Measurements from ENCODE around the gene SCD5.

Gene SCD5

DNA sequence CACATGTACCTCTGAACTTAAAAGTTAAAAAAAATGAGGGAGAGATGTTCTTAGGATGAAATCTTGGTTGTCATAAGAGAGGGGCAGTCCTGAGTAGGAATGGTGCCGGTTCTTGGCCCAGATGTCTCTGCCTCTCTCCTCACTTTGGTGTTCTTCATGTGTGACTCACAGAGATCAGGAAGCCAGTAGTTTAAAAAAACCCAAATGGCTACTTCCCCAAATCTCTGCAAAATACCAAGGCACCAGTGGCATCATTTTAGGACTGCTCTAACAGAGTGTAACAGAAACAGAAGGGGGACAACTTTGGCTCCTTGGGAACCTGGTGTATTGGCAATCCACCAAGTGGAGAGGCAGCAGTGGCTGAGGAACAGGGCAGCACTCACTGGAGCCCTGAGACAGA lies 116.8 kb downstream of the SCD5 start:
- DNase-seq = no peak

DNA sequence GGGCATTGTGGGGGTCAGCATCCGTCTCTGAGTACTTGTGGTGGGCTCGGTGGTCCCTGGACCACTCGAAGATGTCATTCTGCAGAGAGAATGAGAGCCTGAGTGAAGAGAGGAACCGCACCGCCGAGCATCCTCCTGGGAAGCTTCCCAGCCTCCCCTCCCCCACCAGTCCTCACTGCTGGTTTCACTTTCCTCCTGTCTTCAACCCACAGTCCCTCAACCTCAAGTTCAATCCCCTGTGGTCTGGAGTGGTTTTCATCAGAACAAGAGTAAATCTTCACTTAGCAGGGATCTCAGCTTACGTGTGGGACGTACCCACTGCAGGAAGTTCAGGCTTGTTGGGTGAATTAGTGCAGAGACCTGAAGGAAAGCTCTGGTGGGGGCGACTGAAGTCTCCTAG lies 117.8 kb downstream of the SCD5 start:
- DNase-seq = no peak

DNA sequence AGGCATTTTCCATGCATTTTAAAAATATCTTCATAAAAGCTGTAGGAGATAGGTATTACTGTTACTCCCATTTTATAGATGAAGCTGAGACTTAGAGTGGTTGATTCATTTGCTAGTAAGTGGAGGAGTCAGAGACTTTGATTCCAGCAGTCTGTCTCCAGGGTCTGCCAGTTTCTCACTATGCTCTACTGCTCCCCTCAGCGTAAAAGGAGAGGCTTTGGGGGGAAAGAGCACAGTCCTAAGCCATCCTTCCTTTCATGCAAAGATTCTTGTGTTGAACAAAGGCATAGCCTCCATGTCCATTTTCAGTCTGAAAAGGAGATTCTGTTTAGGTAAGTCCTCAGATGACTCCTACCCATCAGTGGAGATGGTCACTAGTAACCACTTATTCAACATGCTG lies 119.1 kb downstream of the SCD5 start:
- DNase-seq = no peak

DNA sequence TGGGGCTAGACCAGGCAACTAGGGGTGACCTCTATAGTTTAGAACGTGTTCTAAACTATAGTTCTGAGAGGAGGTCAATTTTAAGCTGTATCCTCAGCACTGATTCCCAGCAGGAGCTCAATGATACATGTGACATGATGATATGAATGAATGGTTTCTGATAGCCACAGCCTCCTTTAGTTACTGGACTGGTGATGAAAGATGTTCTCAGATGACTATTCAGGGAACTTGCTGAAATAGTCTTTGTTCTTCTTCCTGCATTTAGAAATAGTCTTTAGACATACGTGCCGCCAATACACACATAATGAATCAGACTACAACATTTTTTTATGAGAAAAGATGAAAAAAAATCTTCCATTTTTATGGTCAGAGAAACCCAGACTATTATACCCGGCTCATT lies 120.5 kb downstream of the SCD5 start:
- no peak for DNase-seq

DNA sequence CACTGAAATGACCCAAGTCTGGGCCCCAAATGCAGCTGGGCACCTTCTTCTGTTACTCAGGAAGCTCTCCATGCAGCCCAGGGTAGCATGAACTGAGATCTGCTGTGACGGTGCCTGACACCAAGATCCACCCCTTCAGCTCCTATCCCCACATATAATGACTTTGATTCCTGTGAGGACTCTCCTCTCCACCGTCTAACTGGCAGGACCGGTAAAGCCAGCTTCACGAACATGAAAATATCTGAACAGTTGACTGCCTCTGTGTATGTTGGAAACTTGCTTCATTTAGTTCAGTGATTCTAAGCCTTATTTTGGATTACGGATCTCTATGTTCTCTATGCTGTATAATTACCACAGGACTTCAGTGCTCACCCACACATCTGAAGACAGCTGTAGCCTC lies 121.3 kb downstream of the SCD5 start:
- DNase-seq = no peak

DNA sequence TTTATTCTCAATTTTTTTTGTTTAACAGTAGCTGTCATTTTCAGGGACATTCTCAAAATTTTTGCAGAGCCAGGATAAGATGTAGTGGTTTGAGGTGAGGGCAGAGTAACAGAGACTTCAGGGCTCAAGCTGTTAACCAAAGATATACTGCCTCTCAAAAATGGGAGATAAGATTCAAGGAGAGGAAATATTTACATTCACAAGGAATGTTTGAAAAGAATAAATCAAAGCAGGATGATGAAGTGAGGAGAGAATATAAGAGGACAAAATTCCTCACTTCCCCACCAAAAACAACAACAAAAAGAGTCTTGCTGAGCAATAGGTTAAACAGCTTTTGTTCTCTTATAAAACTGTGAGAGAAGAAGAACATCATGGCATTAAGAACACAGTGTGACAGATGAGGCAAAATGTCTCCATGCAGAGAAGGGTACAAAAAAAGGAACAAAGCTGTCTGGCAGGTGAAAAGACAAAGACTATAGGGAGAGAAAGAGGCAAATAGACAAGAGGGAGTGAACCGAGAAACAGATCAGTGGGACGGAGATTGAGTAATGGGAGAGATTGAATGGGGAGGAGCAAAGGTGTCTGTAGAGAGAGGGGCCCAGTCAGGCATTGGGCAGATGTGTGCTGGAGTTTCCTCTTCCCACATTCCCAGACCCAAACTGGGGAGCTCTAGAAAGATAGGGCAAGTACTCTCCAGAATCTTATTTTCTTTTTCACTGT lies 130.7 kb downstream of the SCD5 start:
- no peak for DNase-seq

DNA sequence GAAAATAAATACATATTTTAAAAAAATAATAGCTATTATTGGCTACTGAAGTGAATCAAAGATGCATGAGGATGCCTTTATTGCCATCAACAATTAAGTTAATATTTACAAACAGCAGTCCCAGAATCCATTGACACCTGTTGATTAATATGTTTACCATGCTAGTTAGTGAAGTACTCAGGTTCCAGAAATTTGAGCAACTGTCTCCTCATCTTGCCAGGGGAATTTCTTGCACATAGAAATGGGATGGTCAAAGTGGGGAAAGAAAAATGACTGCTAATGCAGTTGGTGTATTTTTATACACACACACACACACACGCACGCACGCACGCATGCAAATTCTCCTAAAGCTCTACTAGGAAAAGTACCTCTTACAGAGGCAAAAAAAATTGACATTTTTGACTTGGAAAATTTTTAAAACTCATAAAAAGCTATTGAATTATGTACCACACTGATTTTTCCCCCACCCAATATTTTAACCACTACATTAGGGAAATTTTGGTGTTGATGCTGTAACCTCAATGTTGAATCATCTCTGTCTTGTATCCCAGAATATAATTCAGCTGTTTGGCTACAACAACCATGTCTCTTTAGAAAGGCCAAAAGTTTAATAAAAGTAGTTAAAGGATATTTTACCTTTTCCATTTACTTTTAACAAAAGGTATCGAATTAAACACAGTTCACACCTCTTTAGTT lies 131.5 kb downstream of the SCD5 start:
- DNase-seq = no peak

DNA sequence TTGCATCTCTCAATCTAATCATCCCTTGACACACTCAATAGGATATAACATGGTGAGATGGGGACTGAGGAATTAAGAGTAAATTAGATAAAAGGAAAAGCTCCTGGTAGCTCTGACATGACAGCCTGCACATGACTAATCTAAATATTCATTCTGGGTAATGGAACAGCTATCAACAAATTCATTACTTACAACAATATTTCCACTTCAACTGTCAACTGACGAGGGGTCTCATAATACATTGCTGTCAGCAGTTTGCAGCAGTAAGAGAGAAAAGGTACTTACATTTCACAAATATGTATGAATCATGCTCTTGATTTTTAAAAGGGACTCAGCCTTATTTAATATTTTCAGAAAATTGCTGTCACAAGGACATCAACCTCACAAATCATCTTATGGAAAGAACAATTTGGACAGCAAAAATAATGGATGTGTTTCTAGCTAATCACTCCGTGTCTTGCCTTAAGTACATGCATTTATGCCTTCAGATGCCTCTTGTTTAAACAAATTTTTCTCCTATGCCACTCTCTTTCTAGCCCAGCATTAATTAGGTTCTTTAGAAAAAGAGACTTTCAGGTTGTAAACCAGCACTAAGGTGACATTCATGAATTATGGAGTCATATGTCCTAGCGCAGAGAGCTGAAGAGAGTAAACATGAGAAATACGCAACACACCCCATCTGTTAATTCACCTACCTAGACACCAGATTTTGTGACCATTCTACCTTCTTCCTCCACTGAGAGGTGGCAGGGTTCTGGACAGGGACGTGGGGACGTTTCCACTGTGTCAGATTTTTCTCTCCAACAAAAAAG lies 137.2 kb downstream of the SCD5 start:
- no peak for DNase-seq

DNA sequence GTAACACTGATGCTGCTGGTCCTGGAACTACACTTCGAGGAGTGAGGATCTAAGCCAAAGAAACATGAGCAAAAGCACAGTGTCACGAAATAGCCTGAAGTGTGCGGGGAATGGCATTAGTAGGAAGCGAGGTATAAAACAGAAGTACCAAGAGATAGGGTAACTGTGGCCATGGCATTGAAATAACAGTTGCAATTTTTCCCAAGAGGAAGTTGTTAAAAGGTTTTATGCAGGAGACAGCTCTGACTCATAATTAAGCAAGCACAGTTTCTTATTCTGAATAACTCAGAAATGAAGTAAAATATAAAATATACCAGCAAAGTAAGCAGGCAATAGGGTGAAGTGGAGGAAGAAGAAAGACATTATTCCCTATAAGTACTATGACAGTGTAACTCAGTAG lies 146.5 kb downstream of the SCD5 start:
- DNase-seq = no peak

DNA sequence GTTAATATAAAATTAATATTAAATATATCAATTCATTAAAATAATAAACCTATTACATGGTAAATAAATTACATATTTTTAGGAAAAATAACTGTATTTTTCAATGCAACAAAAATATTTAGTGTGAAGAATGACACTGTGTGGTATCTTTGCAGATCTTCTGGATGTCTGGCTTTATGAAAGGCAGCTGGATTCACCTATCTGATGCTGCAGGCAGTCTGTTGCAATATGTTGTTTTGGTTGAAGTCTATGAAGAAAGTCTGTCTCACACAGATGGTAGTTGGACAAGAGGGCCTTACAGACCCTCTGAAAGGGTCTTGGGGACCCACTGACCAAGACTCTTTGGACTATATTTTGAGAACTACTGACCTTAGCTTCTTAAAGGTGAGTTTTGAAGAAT lies 147.7 kb downstream of the SCD5 start:
- DNase-seq = no peak

DNA sequence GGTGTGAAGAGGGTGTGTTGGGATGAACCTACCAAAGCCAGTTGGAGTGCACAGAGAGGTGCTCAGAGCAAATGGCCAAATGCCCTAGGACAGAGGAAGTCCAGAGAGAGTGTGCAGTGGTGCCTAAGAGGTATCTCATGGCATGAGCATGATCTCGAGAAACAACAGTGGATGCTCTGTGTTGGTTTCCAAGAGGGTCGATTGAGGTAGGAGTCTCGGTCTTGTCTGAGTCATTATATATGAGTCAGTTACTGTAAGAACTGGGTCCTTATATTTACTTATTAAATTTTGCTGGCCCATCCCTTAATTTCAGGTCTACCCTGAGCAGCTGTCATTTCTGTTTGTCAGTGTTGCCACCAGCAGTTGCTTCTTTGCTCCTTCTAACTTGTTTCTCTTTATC lies 150.2 kb downstream of the SCD5 start:
- DNase-seq = no peak

DNA sequence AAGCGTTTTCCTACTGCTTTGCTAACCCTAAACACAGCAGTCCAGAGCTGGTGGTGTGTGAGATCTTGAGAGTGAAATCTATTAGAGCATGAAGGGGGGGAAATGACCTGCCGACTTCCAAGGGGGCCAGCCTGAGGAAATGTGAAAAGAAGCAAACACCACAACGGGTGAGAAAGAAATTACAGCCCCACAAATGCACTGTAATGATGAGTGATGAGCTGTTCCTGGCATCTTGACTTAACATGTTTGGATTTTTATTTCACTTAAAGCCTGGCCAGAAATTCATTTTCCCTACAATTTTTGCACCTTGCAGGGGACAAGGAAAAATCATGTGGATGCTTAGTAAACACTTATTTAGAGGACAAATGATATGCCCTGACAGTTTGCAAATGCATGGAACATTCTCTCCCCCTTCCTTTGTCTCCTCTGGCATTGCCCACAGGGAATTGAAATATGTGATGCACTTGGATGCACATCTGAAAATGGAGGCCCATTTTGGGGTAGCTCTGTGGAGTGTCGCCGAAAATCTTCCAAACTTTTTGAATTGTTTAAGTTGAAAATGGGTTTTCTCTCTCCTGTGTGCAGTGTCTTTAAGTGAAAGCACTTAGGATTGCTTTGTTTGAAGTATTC lies 152.5 kb downstream of the SCD5 start:
- no peak for DNase-seq

DNA sequence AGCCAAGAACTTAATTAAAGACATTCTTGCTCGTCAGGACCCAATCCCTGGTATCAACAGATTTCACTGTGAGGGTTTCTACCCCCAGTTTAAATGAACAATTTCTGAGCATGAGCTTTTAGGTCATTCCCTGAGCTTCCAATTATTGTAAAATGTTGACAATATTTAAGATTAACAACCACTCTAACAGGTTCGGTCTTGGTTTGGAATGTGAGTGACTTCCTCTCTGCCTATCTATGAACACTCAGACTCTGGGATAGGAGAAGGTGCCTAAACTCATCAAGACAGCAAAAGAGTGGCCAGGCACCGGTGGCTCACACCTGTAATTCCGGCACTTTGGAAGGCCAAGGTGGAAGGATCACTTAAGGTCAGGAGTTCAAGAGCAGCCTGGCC lies 153.9 kb downstream of the SCD5 start:
- DNase-seq = no peak

DNA sequence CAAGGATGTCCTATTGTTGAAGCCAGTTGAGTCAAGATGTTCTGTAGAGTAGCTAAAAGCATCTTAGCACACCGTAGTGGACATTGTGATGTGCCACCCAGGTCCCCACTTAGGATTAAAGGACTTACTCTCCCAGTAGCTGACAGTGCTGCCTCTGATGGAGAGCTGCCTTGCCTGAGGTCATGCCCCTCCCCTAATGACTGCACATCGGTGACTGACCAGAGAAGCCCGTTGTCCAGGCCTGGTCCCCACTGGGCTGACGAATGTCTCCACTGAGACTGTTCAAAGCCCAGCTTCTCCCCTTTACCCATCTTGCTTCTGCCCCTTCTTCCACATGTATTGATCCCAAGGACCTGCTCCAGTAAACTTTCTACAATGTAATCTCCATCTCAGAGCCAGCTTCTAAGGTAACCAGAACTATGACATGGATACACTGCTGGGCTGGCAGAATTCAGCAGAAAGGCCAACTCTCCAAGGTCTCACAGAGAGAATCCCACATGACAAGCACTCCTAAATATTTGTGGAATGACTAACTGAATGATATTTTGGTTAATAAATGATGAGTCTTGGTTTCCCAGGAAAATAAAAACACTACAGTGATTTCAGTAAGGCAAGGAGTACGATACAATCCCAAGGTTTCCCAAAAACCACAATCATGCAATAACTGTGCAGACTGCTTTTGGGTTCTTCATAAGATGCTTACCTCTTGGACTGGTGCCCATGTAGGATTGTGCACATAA lies 154.4 kb downstream of the SCD5 start:
- DNase-seq = no peak

DNA sequence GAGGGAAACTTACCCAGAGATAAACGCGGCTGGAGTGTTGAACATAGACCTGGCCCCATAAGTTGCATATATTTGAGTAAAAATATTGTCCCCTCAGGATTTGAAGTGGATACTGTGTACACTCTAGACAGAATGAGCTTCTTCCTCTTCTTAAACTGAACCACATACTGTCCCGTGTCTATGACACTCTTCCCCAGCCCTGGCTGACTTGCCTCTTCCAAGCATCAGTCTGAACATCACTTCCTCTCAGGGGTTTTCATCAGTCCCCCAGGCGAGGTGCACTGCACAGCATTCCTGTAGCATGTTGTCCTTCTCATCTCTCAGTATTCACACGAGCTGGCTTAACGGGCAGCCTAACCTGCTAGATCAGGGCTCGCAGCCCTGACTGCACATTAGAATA lies 156.3 kb downstream of the SCD5 start:
- no peak for DNase-seq

DNA sequence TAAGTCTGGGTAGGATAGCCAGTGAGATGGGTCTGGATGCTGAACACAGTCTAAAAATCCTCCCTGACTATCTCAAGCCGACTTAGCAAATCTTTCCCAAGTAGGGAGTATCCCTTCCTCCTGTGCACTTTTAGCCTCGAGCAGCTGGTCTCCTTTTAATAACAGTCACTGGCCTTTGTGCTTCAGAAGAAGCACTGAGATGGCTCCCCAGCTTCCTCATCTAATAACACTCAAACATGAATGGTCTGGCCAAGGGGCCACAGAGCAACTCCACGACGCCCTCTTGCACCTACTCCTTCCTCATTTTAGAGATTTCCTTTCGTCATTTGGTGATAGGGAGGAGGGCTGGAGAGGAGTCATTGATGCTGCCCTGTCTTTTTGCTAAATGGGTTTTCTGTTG lies 158.1 kb downstream of the SCD5 start:
- no peak for DNase-seq

DNA sequence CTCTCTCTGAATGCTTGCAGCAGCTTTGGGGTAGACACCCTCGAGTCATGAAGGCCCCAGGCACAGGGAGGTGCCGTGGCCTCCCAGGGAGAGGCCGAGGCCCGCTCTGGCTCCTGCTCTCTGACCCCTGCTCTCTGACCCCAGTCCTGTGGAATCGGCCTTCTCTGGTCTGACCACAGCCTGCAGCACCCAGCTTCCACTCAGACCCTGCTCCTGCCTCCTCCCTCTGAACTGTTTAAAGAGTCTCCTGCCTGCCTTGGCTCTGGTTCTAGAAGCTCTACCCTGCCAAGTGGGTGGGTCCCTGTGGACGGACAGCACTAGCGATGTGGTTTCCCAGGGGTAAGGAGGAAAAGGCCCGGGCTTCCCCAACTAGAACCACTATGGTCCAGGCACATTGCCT lies 158.6 kb downstream of the SCD5 start:
- no peak for DNase-seq

DNA sequence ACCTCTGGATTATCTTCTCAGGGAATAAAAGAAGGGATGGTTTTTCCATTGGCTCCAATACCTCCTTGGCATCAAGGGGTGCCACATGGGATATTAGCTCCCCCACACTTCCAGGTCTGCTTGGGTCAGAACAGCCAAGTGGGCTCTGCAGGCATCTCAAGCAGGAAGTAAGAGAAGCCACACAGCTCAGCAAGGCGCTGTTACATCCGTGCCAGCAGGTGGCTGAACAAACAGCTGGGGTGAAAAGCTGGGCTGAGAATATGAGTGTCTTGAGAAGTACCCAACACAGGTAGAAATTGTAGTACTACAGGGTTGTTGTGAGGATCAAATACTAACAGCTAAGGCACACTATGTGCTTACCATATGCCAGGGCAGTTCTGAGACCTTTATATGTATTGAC lies 160.1 kb downstream of the SCD5 start:
- no peak for DNase-seq

DNA sequence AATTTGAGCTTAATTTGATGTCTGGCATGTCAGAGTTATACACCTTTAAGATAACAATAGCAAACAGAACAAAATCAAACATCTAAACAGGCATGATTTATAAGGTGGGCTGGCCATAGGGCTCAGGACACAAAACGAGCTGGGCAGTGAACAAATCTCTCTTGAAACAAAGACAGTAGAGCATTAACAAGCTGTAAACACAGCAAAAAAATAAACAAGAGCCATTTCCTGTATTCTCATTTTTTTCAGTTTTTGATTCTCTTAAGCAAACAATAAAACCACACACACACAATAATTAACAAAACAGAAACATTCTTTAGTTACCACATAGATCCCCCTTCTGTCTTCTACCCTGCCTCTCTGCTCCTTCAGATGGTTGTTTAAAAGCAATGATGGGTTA lies 168.5 kb downstream of the SCD5 start:
- DNase-seq = no peak

DNA sequence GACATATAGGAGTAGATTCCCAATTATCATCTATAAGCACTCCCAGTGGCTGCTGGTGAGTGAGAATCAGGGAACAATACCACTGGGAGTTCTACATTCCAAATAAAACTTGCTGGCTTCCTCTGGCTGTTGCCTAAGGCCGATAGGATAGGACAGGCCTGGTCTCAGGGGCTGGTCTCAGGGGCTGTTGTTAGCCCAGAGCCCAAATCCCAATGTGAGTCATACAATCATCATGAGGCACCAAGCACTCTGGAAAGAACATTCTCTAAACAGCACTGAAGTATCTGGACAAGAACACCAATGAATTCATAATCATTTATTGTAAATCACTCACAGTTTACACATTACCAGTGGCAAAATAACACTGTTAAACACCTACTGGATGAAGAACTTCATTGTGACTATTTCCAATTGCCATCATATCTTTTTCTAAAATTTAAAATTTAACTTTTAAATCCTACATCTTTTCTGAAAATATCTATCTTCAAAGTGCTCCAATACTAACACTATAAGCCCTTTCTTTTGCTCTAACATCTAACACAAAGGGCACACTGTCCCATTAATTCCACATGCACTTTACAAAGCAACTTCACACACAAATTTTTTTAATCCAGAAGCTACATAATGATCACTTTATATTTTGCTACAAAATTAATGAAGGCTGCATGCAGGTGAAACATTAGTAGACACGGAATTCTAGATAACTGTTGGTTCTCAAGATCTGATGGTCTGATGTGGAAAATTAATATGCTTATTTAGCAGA lies 169.2 kb downstream of the SCD5 start:
- DNase-seq = no peak

DNA sequence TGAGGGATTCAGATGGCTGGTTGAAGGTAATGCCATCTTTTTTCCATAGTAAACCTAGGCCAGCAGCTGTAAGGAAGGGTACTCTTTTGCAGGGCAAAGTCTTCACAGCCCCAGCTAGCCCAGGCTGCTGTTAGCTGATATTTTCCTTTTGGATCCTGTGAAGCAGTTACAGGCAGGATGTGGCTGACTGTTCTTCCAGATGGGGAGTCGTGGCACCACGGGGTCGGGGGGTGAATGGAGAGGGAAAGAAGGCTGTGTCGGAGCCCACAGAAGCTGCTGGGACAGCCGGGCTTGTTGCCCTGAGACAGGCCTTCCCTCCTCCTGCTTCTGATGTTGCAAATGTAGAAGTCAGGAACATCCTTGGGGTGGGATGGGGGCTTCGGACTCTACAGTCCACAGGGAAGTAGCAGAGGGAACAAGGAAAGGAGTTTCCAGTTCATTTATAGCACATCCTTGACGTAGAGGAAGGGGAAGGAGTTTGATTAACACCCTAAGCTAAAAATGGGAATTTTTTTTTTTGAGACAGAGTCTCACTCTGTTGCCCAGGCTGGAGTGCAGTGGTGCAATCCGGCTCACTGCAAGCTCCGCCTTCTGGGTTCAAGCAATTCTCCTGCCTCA lies 172.2 kb downstream of the SCD5 start:
- DNase-seq = no peak

DNA sequence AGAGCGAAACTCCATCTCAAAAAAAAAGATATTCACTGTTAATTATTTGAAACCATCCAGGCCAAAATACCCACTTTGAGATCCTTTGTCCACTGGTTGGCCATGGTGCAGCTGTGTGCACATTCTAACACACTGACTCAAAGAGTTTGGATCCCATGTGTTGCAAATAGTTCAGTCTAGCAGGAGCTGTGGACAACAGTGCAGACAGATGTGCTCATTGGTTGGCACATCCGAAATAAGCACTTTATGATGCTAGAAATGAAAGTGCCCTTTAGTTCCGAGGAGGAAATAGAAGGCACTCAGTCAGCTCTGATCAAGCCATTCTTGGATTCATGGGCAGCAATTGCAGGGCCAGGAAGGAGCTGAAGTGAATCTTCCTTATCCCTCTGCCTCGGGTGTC lies 173.8 kb downstream of the SCD5 start:
- no peak for DNase-seq

Measured in CD4-positive, alpha-beta T cell treated with Interleukin-15 for 1 hour (primary cell).